Body of pancreas (tissue), 4 donors: ENCODE data around the gene ATP5IF1. TPM values are rescaled to one million over a fixed set of nuclear protein-coding genes. Genes with fewer than 3 reads are reported as not detected.
A peak's percentile ranks its signal among the peaks of the same experiment; 100 is the strongest.

Experiments used
- ATAC-seq: fragments of 150-250 bp; one replicate; pipeline ENCODE4 v1.9.1; 2016
- DNase-seq, 4 donors: peaks; one replicate each; pipeline ENCODE4 v3.0.0-alpha.2; 2019
- H3K27ac ChIP-seq, 4 donors: fragments of 200-600 bp; sonication (generic); 1 replicate in 3 of 4; 2 replicates in 1 of 4; pipeline versions ENCODE4 v1.5.1 to v1.6.1; 2016 to 2019; ENCODE audit warnings: mild to moderate bottlenecking in 1 of 4, mixed read lengths in 1 of 4, moderate library complexity in 1 of 4
- H3K27me3 ChIP-seq, 2 donors: fragments of 200-600 bp; sonication (generic); one replicate each; pipeline ENCODE4 v1.6.0; 2016; ENCODE audit warnings: mild to moderate bottlenecking in 1 of 2
- H3K36me3 ChIP-seq, 2 donors: fragments of 200-600 bp; sonication (generic); replicated peaks in 1 of 2; 2 replicates each; pipeline ENCODE4 v1.5.1; 2016; ENCODE audit warnings: low read depth in 2 of 2; ENCODE audit not compliant: insufficient read depth in 1 of 2
- H3K4me1 ChIP-seq: fragments of 200-600 bp; sonication (generic); one replicate; pipeline ENCODE4 v1.6.0; 2016
- H3K4me3 ChIP-seq, 2 donors: fragments of 200-600 bp; sonication (generic); 1 replicate in 1 of 2; 2 replicates in 1 of 2; pipeline ENCODE4 v1.5.1; 2016 to 2019
- H3K9me3 ChIP-seq, 3 donors: fragments of 200-600 bp; sonication (generic); 1 replicate in 2 of 3; 2 replicates in 1 of 3; pipeline ENCODE4 v1.5.1; 2016
- POLR2A ChIP-seq, 3 donors: fragments of 450-650 bp; IDR thresholded peaks; one replicate each; pipeline ENCODE4 v1.6.1; 2016; ENCODE audit warnings: antibody characterized with exemption in 3 of 3, mild to moderate bottlenecking in 2 of 3
- WGBS, 2 donors: methylation state at CpG; one replicate each; pipeline ENCODE4 v1.1.5; 2017; 5-methylcytosine and 5-hydroxymethylcytosine counted together
- intact Hi-C: fragments of 100-400 bp; cut with DNase I; formaldehyde crosslinking; loops from one replicate; pipeline ENCODE4 v1.15.1; 2023
- total RNA-seq, 2 donors: library from RNA; depleted of rRNA; stranded (reverse); fragments of >200 nt; gene quantifications; one replicate each; pipeline ENCODE4 v1.1.0, GENCODE V29; 2016
- TF ChIP-seq, protein P1 (sequence below), 7 experiments: fragments of 450-650 bp in 4 of 7; fragments of 200-600 bp in 3 of 7; sonication (generic) in 3 of 7; IDR thresholded peaks; one replicate each; pipeline ENCODE4 v1.5.1; 2016 to 2019; ENCODE audit warnings: antibody characterized with exemption in 7 of 7

The ATP5IF1 gene
- total RNA-seq, 2 donors from 2014 or later: 62.0 to 93.4 TPM

DNA sequence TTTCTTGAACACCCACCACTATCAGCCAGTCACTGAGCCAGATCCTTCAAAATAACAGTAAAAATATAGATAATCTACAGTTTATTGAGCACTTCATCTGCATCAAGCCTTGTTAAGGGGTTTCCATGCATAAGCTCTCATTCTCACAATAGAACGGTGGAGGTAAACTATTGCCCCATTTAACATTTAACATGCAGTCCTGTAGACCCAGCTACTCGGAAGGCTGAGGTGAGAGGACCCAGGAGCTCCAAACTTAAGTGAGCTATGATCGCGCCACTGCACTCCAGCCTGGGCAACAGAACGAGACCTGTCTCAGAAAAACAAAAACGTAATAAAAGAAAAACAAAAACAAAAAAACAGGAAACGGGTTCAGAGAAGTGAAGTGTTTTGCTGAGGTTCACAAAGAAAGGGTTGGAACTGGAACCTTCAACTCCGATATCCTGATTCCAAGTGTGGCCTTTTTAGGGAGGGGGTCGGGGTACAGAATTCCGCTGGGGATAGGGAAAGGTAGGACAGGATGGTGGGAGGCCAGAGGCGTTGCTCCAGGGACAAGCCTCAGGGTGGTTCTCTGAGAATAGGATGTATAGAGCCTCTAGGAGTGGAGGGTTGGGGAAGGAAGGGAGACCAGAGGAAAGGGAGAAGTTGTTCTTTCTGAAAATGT lies 11.8 kb downstream of the ATP5IF1 start:
- Histone ChIP-seq H3K9me3 (no peaks in the 10 kb centered on the region), H3K27ac (peak overlapping the region; percentile 73 to 90 (median 85)), H3K36me3 (no peaks in the 10 kb centered on the region), H3K4me1 (peaks cover 67% of the 10 kb centered on the region), H3K4me3 (no peak overlapping the region), H3K27me3 (no peaks in the 10 kb centered on the region)
- WGBS, 2 donors: 37 to 51% methylated on average over 11 of the region's 11 CpGs
- ATAC-seq (no peak), DNase-seq (no peak)
- intact Hi-C loops: loop anchor here (10.0 kb wide), 1 partner anchor 257 kb away; the partner anchor contains the start of gene RCC1
- no peak for TF ChIP-seq POLR2A (IDR thresholded peaks at IDR 0.05)
- TF ChIP-seq, protein P1, sequence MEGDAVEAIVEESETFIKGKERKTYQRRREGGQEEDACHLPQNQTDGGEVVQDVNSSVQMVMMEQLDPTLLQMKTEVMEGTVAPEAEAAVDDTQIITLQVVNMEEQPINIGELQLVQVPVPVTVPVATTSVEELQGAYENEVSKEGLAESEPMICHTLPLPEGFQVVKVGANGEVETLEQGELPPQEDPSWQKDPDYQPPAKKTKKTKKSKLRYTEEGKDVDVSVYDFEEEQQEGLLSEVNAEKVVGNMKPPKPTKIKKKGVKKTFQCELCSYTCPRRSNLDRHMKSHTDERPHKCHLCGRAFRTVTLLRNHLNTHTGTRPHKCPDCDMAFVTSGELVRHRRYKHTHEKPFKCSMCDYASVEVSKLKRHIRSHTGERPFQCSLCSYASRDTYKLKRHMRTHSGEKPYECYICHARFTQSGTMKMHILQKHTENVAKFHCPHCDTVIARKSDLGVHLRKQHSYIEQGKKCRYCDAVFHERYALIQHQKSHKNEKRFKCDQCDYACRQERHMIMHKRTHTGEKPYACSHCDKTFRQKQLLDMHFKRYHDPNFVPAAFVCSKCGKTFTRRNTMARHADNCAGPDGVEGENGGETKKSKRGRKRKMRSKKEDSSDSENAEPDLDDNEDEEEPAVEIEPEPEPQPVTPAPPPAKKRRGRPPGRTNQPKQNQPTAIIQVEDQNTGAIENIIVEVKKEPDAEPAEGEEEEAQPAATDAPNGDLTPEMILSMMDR (IDR thresholded peaks at IDR 0.05): no peak

DNA sequence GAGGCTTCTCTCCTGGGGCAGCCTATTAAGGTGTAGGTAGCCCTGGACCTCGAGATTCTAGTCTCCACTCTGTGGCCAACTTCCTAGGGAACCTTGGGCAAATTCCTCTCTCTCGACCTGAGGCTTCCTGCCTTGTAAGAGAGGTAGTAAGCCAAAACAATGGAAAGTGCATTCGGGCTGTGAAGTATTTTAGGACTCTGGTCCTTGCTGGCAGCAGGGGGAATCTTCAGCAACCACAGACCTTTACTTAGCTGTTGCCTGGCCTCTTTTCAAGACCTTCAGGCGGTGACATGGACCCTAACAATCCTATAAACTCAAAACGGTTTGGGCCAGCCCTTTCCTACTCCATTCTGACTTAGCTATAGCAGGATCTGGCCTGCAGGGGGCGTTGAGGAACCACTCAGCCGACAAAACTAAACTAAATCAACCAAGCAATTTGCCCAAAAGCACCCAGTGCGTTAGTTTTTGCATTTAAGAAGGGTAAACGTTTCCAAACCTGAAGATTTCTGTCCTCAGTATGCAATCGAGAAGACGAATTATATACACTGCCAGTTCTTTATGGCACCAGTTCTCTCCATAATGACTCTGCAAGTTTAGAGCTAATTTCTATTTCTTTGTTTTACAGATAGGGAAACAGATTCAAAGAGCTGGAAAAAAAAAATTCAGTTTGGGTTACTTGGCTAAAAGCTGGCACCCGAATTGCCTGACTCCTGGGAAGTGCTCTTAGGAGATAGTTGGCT lies 12.5 kb downstream of the ATP5IF1 start:
- 2% methylated on average over 12 of the region's 12 CpGs for WGBS, 2 donors
- no peaks in the 10 kb centered on the region for H3K36me3 ChIP-seq
- intact Hi-C loops: loop anchor here (10.0 kb wide), 1 partner anchor 256 kb away; the partner anchor contains the start of gene RCC1
- no peaks in the 10 kb centered on the region for H3K9me3 ChIP-seq
- H3K4me1 ChIP-seq: peaks cover 60% of the 10 kb centered on the region
- peak overlapping the region; percentile 73 to 90 (median 85) for H3K27ac ChIP-seq
- H3K4me3 ChIP-seq: no peak overlapping the region
- no peaks in the 10 kb centered on the region for H3K27me3 ChIP-seq
- DNase-seq (peak; percentile 81 to 88 (median 86)), ATAC-seq (peak; percentile 39)
- TF ChIP-seq POLR2A (IDR thresholded peaks at IDR 0.05): no peak
- TF ChIP-seq, protein P1 (IDR thresholded peaks at IDR 0.05): peak; percentile 75 to 93 (median 88)

DNA sequence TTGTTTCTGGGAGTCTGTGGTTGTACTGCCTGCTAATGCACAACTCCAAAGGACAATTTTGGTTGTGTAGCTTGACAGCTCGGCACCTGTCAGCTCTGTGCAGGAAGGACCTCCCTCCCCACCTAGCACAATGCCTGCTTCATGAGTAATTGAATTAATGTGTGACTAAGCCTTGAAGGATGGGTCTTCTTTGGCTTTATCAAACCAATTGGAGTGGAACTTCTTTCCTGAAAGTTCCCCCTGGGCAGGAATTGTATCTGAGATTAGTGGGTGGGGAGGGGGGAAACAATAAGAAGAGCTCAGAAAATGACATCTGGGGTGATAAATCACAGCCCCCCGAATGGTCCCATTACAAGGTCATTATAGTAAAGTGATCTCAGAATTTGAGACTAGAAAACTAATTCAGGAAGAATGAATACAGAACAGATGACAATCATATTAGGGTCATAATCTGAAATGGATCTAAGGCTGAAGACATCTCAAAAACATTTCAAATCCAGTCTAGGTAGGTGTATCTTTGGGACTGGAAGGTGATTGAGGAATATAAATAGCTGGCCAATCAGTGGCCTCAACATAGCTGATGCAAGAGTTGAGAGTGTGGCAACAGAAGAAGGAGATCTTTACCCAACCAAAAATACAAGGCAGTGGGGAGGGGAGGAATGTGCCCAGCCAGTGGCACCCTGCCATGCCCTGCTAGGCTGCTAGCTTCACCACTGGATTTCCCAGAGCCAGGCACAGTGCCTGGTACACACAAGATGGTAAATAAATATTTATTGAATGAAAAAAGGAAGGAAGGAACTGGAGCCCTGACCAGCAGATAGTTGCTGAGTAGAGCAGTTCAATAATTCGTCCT lies 13.3 kb downstream of the ATP5IF1 start:
- Histone ChIP-seq H3K27me3 (no peaks in the 10 kb centered on the region), H3K4me3 (no peak overlapping the region), H3K9me3 (no peaks in the 10 kb centered on the region), H3K4me1 (peaks cover 52% of the 10 kb centered on the region), H3K36me3 (no peaks in the 10 kb centered on the region), H3K27ac (peak overlapping the region; percentile 73 to 90 (median 85))
- WGBS, 2 donors: 1 to 9% methylated on average over 3 of the region's 3 CpGs
- ATAC-seq: peak; percentile 43
- peak; percentile 74 to 84 (median 83) for DNase-seq
- TF ChIP-seq, protein P1 (IDR thresholded peaks at IDR 0.05): no peak
- no peak for TF ChIP-seq POLR2A (IDR thresholded peaks at IDR 0.05)
- intact Hi-C loops: loop anchor here (10.0 kb wide), 1 partner anchor 256 kb away; the partner anchor contains the start of gene RCC1

DNA sequence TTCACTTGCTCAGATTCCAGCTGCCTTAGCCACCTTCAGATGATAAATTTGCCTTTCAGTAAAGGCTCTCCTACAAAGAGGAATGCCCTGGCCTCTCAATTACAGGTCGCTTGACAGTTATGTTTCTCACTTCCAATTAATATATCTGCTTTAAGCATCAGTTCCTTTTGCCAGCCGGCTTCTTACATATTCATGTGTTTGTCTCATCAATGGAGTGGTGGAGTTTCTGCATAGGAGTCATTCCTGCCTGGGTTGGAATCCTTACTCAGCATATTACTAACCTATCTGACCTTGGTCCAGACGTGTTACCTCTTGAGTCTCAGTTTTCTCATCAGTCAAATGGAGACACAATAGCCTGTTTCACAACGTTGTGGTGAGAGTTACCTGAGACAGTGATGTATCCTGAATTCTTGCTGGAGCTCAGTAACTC lies 14.0 kb downstream of the ATP5IF1 start:
- DNase-seq (no peak), ATAC-seq (no peak)
- TF ChIP-seq, protein P1 (IDR thresholded peaks at IDR 0.05): no peak
- TF ChIP-seq POLR2A (IDR thresholded peaks at IDR 0.05): no peak
- intact Hi-C loops: loop anchor here (10.0 kb wide), 1 partner anchor 255 kb away; the partner anchor contains the start of gene RCC1
- H3K9me3 ChIP-seq: no peaks in the 10 kb centered on the region
- H3K36me3 ChIP-seq: no peaks in the 10 kb centered on the region
- WGBS, 2 donors: 17 to 29% methylated on average over 4 of the region's 4 CpGs
- H3K4me1 ChIP-seq: peaks cover 46% of the 10 kb centered on the region
- peak overlapping the region; percentile 27 to 90 (median 85) for H3K27ac ChIP-seq
- no peak overlapping the region for H3K4me3 ChIP-seq
- H3K27me3 ChIP-seq: no peaks in the 10 kb centered on the region
